MM.1S (cell line): Measurements from ENCODE around the gene AEBP1.

Experiments
- EZH2 ChIP-seq: fragments of 300-600 bp; sonication (generic); optimal IDR thresholded peaks from 2 replicates; pipeline ENCODE3; 2017; ENCODE audit warnings: low read depth, mild to moderate bottlenecking, antibody characterized with exemption, low read length, mixed read lengths
- EZH2phosphoT487 ChIP-seq: fragments of 300-600 bp; sonication (generic); IDR thresholded peaks from 2 replicates; pipeline ENCODE4 v1.6.1; 2018; ENCODE audit warnings: antibody characterized with exemption, low read length
- TF ChIP-seq, protein P1 (sequence below): fragments of 300-600 bp; sonication (generic); IDR thresholded peaks from 2 replicates; pipeline ENCODE4 v1.5.1; 2016; ENCODE audit warnings: antibody characterized with exemption, low read length, mixed read lengths

GRCh38 chr7:44099669-44100068, 4.5 kb upstream of the AEBP1 start:
- TF ChIP-seq, protein P1, sequence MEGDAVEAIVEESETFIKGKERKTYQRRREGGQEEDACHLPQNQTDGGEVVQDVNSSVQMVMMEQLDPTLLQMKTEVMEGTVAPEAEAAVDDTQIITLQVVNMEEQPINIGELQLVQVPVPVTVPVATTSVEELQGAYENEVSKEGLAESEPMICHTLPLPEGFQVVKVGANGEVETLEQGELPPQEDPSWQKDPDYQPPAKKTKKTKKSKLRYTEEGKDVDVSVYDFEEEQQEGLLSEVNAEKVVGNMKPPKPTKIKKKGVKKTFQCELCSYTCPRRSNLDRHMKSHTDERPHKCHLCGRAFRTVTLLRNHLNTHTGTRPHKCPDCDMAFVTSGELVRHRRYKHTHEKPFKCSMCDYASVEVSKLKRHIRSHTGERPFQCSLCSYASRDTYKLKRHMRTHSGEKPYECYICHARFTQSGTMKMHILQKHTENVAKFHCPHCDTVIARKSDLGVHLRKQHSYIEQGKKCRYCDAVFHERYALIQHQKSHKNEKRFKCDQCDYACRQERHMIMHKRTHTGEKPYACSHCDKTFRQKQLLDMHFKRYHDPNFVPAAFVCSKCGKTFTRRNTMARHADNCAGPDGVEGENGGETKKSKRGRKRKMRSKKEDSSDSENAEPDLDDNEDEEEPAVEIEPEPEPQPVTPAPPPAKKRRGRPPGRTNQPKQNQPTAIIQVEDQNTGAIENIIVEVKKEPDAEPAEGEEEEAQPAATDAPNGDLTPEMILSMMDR: no peak
- TF ChIP-seq EZH2 (no peak), EZH2phosphoT487 (no peak)
